Kidney (tissue), 14 donors: ENCODE measurements around the gene ARHGEF28. TPM values are rescaled to one million over a fixed set of nuclear protein-coding genes. Genes with fewer than 3 reads are reported as not detected.

ENCODE experiments used
- DNase-seq, 5 donors: peaks; one replicate each; pipeline ENCODE4 v3.0.0-alpha.2; 2013 to 2020
- FAIRE-seq: peaks from 2 replicates; lab custom pipeline; 2012; peaks lifted over from hg19 to GRCh38; lab: Jason Lieb, UNC
- H3K27ac ChIP-seq, 2 donors: one replicate each; pipeline ENCODE4 v1.7.0; 2013; ENCODE audit warnings: low read depth in 2 of 2, low read length in 2 of 2, inconsistent platforms in 1 of 2
- H3K27me3 ChIP-seq: one replicate; pipeline ENCODE4 v1.7.1; 2013; ENCODE audit warnings: low read length, inconsistent platforms; ENCODE audit not compliant: control insufficient read depth, insufficient read depth
- H3K36me3 ChIP-seq, 3 donors: one replicate each; pipeline versions ENCODE4 v1.7.0 to v1.7.1; 2013; ENCODE audit warnings: low read length in 3 of 3, control low read depth in 1 of 3, inconsistent platforms in 1 of 3; ENCODE audit not compliant: insufficient read depth in 3 of 3, control insufficient read depth in 2 of 3
- H3K4me1 ChIP-seq, 3 donors: one replicate each; pipeline versions ENCODE4 v1.7.0 to v1.7.1; 2013; ENCODE audit warnings: low read length in 3 of 3, inconsistent platforms in 1 of 3, low read depth in 1 of 3; ENCODE audit not compliant: control insufficient read depth in 2 of 3, insufficient read depth in 2 of 3
- H3K4me3 ChIP-seq, 3 donors: one replicate each; pipeline versions ENCODE4 v1.7.0 to v1.8.1; 2013; ENCODE audit warnings: low read length in 3 of 3, control low read depth in 1 of 3, inconsistent platforms in 1 of 3
- H3K9ac ChIP-seq, 3 donors: one replicate each; pipeline versions ENCODE4 v1.7.0 to v1.7.1; 2013; ENCODE audit warnings: low read length in 3 of 3, control low read depth in 1 of 3, inconsistent platforms in 1 of 3
- H3K9me3 ChIP-seq, 3 donors: one replicate each; pipeline versions ENCODE4 v1.7.0 to v1.7.1; 2013; ENCODE audit warnings: low read length in 3 of 3, control low read depth in 1 of 3, inconsistent platforms in 1 of 3; ENCODE audit not compliant: control insufficient read depth in 2 of 3, insufficient read depth in 1 of 3
- CTCF ChIP-seq: IDR thresholded peaks from 3 replicates; pipeline ENCODE4 v1.5.1; 2012; ENCODE audit warnings: mild to moderate bottlenecking, moderate library complexity, borderline replicate concordance; ENCODE audit not compliant: insufficient read depth; ENCODE audit errors: extremely low read depth
- intact Hi-C: fragments of 100-400 bp; cut with DNase I; formaldehyde crosslinking; loops from one replicate; pipeline ENCODE4 v1.11.1; 2022
- polyA plus RNA-seq: library from polyadenylated mRNA; stranded (reverse); fragments of 350-450 nt; fragmentation: Illumina TruSeq; extraction: RNeasy Lipid Tissue Mini Kit (QIAGEN cat#74804); gene quantifications from one replicate; pipeline ENCODE4 v1.2.3, GENCODE V29; 2014; ENCODE audit warnings: low read depth, low replicate concordance; ENCODE audit not compliant: insufficient read depth
- total RNA-seq: library from RNA; stranded (reverse); fragmentation: NEBNext Ultra II Directional; extraction: Animal tissue kit (Norgen Biotek cat#: 25700); gene quantifications from one replicate; pipeline ENCODE4 v1.2.1, GENCODE V29; 2021
- donor health status: control.
- donor health status: control.
- donor health status: control.
- donor health status: control.
- donor health status: control.
- donor health status: DM: yes; HTN: yes; CAD: no.
- donor health status: Normal renal cell carcinoma (clear cell type).

The ARHGEF28 gene
- total and polyA plus RNA-seq, 2 donors from 2014 or later = 21.9 to 66.3 TPM

- TF ChIP-seq CTCF = no peak
- intact Hi-C loops = no loop called here
- H3K36me3 ChIP-seq = peaks cover 0 to 15% (median 2%) of the 10 kb centered on the region in 3 donors
- H3K27me3 ChIP-seq = no peaks in the 10 kb centered on the region
- DNase-seq (no peak), FAIRE-seq (no peak)
- H3K9ac ChIP-seq = no peak overlapping the region
- no peak overlapping the region for H3K27ac ChIP-seq
- H3K4me3 ChIP-seq = no peak overlapping the region
- H3K9me3 ChIP-seq = peaks cover 0 to 5% (median 0%) of the 10 kb centered on the region in 3 donors
- peaks cover 5 to 10% (median 8%) of the 10 kb centered on the region in 3 donors for H3K4me1 ChIP-seq
Measured at GRCh38 chr5:73942783-73943182, 316.8 kb downstream of the ARHGEF28 start.

- DNase-seq (no peak), FAIRE-seq (no peak)
- H3K4me3 ChIP-seq = no peak overlapping the region
- TF ChIP-seq CTCF = no peak
- no peak overlapping the region for H3K9ac ChIP-seq
- no peak overlapping the region for H3K27ac ChIP-seq
- intact Hi-C loops = no loop called here
- peaks cover 0 to 5% (median 0%) of the 10 kb centered on the region in 3 donors for H3K9me3 ChIP-seq
- H3K4me1 ChIP-seq = peaks cover 11 to 12% (median 11%) of the 10 kb centered on the region in 3 donors
- peaks cover 0 to 15% (median 2%) of the 10 kb centered on the region in 3 donors for H3K36me3 ChIP-seq
- H3K27me3 ChIP-seq = no peaks in the 10 kb centered on the region
Measured at GRCh38 chr5:73943397-73943796, 317.4 kb downstream of the ARHGEF28 start.

GRCh38 chr5:73944581-73944980 lies 318.6 kb downstream of the ARHGEF28 start:
- no peak for TF ChIP-seq CTCF
- H3K27me3 ChIP-seq = no peaks in the 10 kb centered on the region
- H3K9me3 ChIP-seq = peaks cover 0 to 5% (median 0%) of the 10 kb centered on the region in 3 donors
- peaks cover 5 to 15% (median 8%) of the 10 kb centered on the region in 3 donors for H3K4me1 ChIP-seq
- peaks cover 0 to 15% (median 2%) of the 10 kb centered on the region in 3 donors for H3K36me3 ChIP-seq
- no peak overlapping the region for H3K9ac ChIP-seq
- intact Hi-C loops = no loop called here
- FAIRE-seq (no peak), DNase-seq (no peak)
- no peak overlapping the region for H3K4me3 ChIP-seq
- no peak overlapping the region for H3K27ac ChIP-seq

- Histone ChIP-seq H3K9me3 (peaks cover 0 to 5% (median 0%) of the 10 kb centered on the region in 3 donors), H3K36me3 (peaks cover 0 to 15% (median 2%) of the 10 kb centered on the region in 3 donors), H3K4me3 (no peak overlapping the region), H3K27ac (no peak overlapping the region), H3K9ac (no peak overlapping the region), H3K27me3 (no peaks in the 10 kb centered on the region), H3K4me1 (peaks cover 5 to 18% (median 8%) of the 10 kb centered on the region in 3 donors)
- DNase-seq = no peak
- no peak for FAIRE-seq
- TF ChIP-seq CTCF = no peak
- intact Hi-C loops = no loop called here
Measured at GRCh38 chr5:73945505-73945904, 319.5 kb downstream of the ARHGEF28 start.
